Keratinocyte (primary cell): ENCODE results near the gene PCDHGA6. TPM values are rescaled to one million over a fixed set of nuclear protein-coding genes. Genes with fewer than 3 reads are reported as not detected.

Experiments used
- DNase-seq: peaks from one replicate; pipeline ENCODE4 v3.0.0-alpha.2; 2011; ENCODE audit warnings: low read depth, missing footprints, low spot score
- FAIRE-seq: peaks from 2 replicates; lab custom pipeline; 2011; peaks lifted over from hg19 to GRCh38; lab: Jason Lieb, UNC
- H2AFZ ChIP-seq: 2 replicates; pipeline ENCODE4 v1.6.0; 2012; ENCODE audit warnings: low read length, control low read depth, inconsistent platforms; ENCODE audit not compliant: control insufficient read depth
- H3K27ac ChIP-seq: 2 replicates; pipeline ENCODE4 v1.5.1; 2011; ENCODE audit warnings: low read length; ENCODE audit not compliant: control insufficient read depth, insufficient read depth
- H3K27me3 ChIP-seq: 3 replicates; pipeline ENCODE4 v1.6.0; 2011; ENCODE audit warnings: low read length; ENCODE audit not compliant: control insufficient read depth, insufficient read depth; ENCODE audit errors: extremely low read depth
- H3K36me3 ChIP-seq, 2 experiments: 2 replicates in 1 of 2; 3 replicates in 1 of 2; pipeline ENCODE4 v1.5.1; 2011; ENCODE audit warnings: low read length in 2 of 2, mild to moderate bottlenecking in 1 of 2; ENCODE audit not compliant: control insufficient read depth in 2 of 2, insufficient read depth in 2 of 2; ENCODE audit errors: extremely low read depth in 1 of 2
- H3K4me1 ChIP-seq: 3 replicates; pipeline ENCODE4 v1.5.1; 2011; ENCODE audit warnings: low read length; ENCODE audit not compliant: control insufficient read depth, insufficient read depth; ENCODE audit errors: extremely low read depth
- H3K4me2 ChIP-seq: 3 replicates; pipeline ENCODE4 v1.6.0; 2011; ENCODE audit warnings: low read depth, low read length; ENCODE audit not compliant: control insufficient read depth, insufficient read depth; ENCODE audit errors: extremely low read depth
- H3K4me3 ChIP-seq, 3 experiments: fragments of 200-600 bp in 1 of 3; sonication (generic) in 1 of 3; 2 replicates in 2 of 3; 3 replicates in 1 of 3; pipeline ENCODE4 v1.5.1; 2011 to 2016; ENCODE audit warnings: low read length in 3 of 3, mild to moderate bottlenecking in 3 of 3, control low read depth in 2 of 3, inconsistent platforms in 1 of 3, low read depth in 1 of 3, mixed read lengths in 1 of 3, mixed run types in 1 of 3, moderate library complexity in 1 of 3; ENCODE audit not compliant: control insufficient read depth in 2 of 3, insufficient read depth in 2 of 3; ENCODE audit errors: extremely low read depth in 1 of 3
- H3K79me2 ChIP-seq: 2 replicates; pipeline ENCODE4 v1.6.0; 2012; ENCODE audit warnings: low read length; ENCODE audit not compliant: control insufficient read depth, insufficient read depth
- H3K9ac ChIP-seq: 3 replicates; pipeline ENCODE4 v1.6.0; 2011; ENCODE audit warnings: low read length; ENCODE audit not compliant: control insufficient read depth, insufficient read depth; ENCODE audit errors: extremely low read depth
- H3K9me1 ChIP-seq: 3 replicates; pipeline ENCODE4 v1.6.0; 2011; ENCODE audit warnings: low read length; ENCODE audit not compliant: control insufficient read depth, insufficient read depth; ENCODE audit errors: extremely low read depth
- H3K9me3 ChIP-seq: 2 replicates; pipeline ENCODE4 v1.5.1; 2012; ENCODE audit warnings: low read depth, low read length; ENCODE audit not compliant: control insufficient read depth
- H4K20me1 ChIP-seq: 3 replicates; pipeline ENCODE4 v1.6.0; 2011; ENCODE audit warnings: low read length; ENCODE audit not compliant: control insufficient read depth, insufficient read depth; ENCODE audit errors: extremely low read depth
- CTCF ChIP-seq, 3 experiments: IDR thresholded peaks in 1 of 3; conservative IDR thresholded peaks in 1 of 3; optimal IDR thresholded peaks in 1 of 3; 2 replicates in 2 of 3; 3 replicates in 1 of 3; pipeline versions ENCODE3 to v1.5.1; 2011; ENCODE audit warnings: low read length in 3 of 3, mild to moderate bottlenecking in 3 of 3, moderate library complexity in 2 of 3, control low read depth in 1 of 3, inconsistent platforms in 1 of 3; ENCODE audit not compliant: insufficient read depth in 2 of 3; ENCODE audit errors: extremely low read depth in 1 of 3
- EZH2 ChIP-seq: IDR thresholded peaks from one replicate; pipeline ENCODE4 v1.6.1; 2012; ENCODE audit warnings: inconsistent platforms, mild to moderate bottlenecking, low read length, moderate library complexity
- dilution Hi-C: fragments of 300-500 bp; cut with MboI; formaldehyde crosslinking; loops from one replicate; pipeline ENCODE4 v1.7.0; 2020; ENCODE audit warnings: low sequenced_read_pairs; ENCODE audit not compliant: extremely low pct_ligation_motif_present
- polyA plus RNA-seq, 5 experiments: library from polyadenylated mRNA; depleted of rRNA in 3 of 5; stranded (reverse) in 3 of 5; stranded (forward) in 1 of 5; unstranded in 1 of 5; fragments of >200 nt; gene quantifications; 1 replicate in 1 of 5; 2 replicates in 3 of 5; 3 replicates in 1 of 5; pipeline versions ENCODE4 v1.2.1 to v1.2.3, GENCODE V29; 2011 to 2012; ENCODE audit warnings: missing spikeins in 2 of 5, low read depth in 1 of 5, low replicate concordance in 1 of 5

The PCDHGA6 gene
- polyA plus RNA-seq, 1 donor (not counting 4 experiments of a cell fraction or from before 2014, with no cell fraction given), result 0.16 TPM

GRCh38 chr5:141388661-141389060 lies 15.0 kb downstream of the PCDHGA6 start:
- TF ChIP-seq EZH2, result no peak
- no peak for TF ChIP-seq CTCF (optimal IDR thresholded peaks at IDR 0.05 in 1 of 3, IDR thresholded peaks at IDR 0.05 in 1 of 3, conservative IDR thresholded peaks at IDR 0.05 in 1 of 3; ENCODE audit: extremely low read depth in 1 of 3, insufficient read depth in 2 of 3, low read length in 3 of 3)
- H3K9ac ChIP-seq, result no peak overlapping the region
- no peak overlapping the region for H3K27ac ChIP-seq
- peaks cover 24% of the 10 kb centered on the region for H3K9me3 ChIP-seq
- H3K79me2 ChIP-seq, result no peaks in the 10 kb centered on the region
- no peaks in the 10 kb centered on the region for H3K36me3 ChIP-seq
- no peak overlapping the region for H3K4me2 ChIP-seq
- no peak overlapping the region for H2AFZ ChIP-seq
- no peak overlapping the region for H3K4me3 ChIP-seq
- FAIRE-seq (no peak), DNase-seq (no peak)
- no peaks in the 10 kb centered on the region for H3K4me1 ChIP-seq
- peaks cover 11% of the 10 kb centered on the region for H3K27me3 ChIP-seq
- H3K9me1 ChIP-seq, result no peaks in the 10 kb centered on the region
- dilution Hi-C loops, result no loop called here
- H4K20me1 ChIP-seq, result no peaks in the 10 kb centered on the region

- H3K9me1 ChIP-seq, result no peaks in the 10 kb centered on the region
- FAIRE-seq (no peak), DNase-seq (no peak)
- H3K9me3 ChIP-seq, result peaks cover 27% of the 10 kb centered on the region
- dilution Hi-C loops, result no loop called here
- H2AFZ ChIP-seq, result no peak overlapping the region
- TF ChIP-seq EZH2 (no peak), CTCF (optimal IDR thresholded peaks at IDR 0.05 in 1 of 3, IDR thresholded peaks at IDR 0.05 in 1 of 3, conservative IDR thresholded peaks at IDR 0.05 in 1 of 3; ENCODE audit: extremely low read depth in 1 of 3, insufficient read depth in 2 of 3, low read length in 3 of 3) (no peak)
- H3K27me3 ChIP-seq, result peaks cover 11% of the 10 kb centered on the region
- no peaks in the 10 kb centered on the region for H3K4me1 ChIP-seq
- H3K9ac ChIP-seq, result no peak overlapping the region
- H4K20me1 ChIP-seq, result no peaks in the 10 kb centered on the region
- H3K27ac ChIP-seq, result no peak overlapping the region
- no peaks in the 10 kb centered on the region for H3K36me3 ChIP-seq
- no peaks in the 10 kb centered on the region for H3K79me2 ChIP-seq
- H3K4me2 ChIP-seq, result no peak overlapping the region
- H3K4me3 ChIP-seq, result no peak overlapping the region
These were observed 15.7 kb downstream of the PCDHGA6 start for GRCh38 chr5:141389153-141390042.
